GM19452 (cell line): Measurements from ENCODE around the gene DIO3.

Source experiments
- ATAC-seq: cut with Tn5 transposase; IDR thresholded peaks from one replicate; pipeline ENCODE4 v1.9.1; 2021; ENCODE audit not compliant: unreplicated experiment

DIO3 gene

GRCh38 chr14:101579372-101580080, 18.2 kb downstream of the DIO3 start:
- ATAC-seq = no peak

GRCh38 chr14:101581806-101582205, 20.5 kb downstream of the DIO3 start:
- ATAC-seq = no peak

- ATAC-seq = no peak
Measured at GRCh38 chr14:101582294-101582693, 21.0 kb downstream of the DIO3 start.

GRCh38 chr14:101583006-101583714, 21.9 kb downstream of the DIO3 start:
- no peak for ATAC-seq

DNA sequence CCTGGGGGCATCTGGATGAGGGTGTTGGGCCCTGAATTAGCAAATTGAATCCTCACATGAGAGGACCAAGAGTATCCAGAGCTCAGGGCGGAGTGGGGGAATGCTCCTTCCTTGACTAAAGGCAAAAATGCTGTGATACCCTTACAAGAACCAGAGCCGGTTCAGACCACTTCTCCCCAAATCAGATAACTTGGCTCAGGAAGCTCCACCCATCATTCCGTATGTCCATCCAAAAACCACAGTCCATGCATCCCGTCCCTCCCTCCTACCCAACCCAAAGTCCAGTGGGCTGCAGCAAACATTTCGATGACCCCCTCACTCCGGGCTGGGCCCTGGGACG, 22.4 kb downstream of the DIO3 start:
- ATAC-seq = no peak

DNA sequence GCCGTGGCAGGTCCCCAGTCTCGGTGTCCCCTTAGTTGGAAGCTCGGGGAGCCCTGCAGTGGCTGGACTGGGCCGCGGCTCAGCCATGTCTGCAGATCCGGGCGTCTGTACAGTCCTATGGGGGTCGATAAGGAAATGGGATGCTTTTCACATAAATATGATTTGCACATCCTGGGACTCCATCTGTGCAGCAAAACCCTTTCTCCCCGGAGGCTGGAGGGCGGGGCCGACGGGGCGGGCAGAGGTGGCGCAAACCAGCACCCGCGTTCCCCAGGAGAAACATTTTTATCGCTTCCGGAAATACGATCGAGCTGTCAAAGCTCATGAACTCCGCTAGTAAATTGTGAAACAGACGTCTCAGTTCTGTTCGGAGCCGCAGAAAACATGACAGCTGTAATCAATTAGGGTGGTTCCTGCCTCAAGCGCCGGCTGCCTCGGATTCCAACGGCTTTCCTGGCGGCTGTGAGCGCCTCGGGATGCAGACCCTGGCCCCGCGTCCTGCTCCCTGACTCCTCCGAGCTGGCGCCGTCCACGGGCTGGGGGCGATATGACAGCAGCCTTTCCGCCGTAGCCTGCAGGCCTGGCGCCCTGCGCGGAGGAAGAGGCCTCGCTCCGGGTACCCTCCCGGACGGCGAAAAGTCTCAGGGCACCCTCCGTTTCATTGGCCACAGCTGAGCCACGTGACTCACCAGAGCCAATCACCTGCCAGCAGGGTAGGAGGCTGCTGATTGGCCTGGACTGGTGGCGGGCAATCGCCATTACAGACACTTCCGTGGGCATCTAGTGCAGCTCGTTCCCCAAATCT, 23.0 kb downstream of the DIO3 start:
- no peak for ATAC-seq

- ATAC-seq = no peak
Measured at GRCh38 chr14:101585211-101585610, 23.9 kb downstream of the DIO3 start.

- no peak for ATAC-seq
Measured at GRCh38 chr14:101586531-101587430, 25.5 kb downstream of the DIO3 start.

GRCh38 chr14:101587441-101587911, 26.2 kb downstream of the DIO3 start:
- ATAC-seq = no peak

DNA sequence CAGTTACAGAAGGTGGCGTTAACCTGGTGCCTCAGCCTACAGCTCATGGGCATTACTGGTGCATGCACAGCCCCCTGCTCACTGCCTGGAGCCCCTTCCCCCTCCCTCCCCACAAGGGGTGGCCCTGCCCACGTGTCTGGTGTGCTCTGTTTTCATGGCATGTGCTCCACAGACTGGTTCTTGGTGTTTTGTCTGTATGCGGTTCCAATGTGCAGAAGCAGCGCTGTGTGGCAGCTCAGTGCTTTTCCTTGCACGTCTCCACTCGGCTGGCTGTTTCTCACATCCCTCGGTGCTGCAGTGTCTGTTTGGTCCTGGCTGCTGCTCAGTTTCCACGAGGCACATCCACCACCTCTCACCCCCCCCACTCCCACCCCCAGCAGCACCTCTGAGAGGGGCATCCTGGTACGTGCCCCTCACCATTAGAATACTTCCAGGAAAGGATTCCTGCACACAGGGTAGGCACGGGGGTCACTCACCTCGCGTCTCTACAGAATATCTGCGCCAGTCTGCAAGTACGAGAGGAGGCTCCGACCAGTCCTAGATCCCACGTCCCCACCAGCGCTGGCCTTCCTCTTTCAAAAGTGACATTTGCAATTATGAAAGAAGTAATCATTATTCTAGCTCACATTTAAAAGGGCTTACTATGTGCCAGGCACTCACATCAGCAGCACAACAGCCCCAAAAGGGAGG, 27.1 kb downstream of the DIO3 start:
- ATAC-seq = no peak

- no peak for ATAC-seq
Measured at GRCh38 chr14:101588990-101589389, 27.7 kb downstream of the DIO3 start.

DNA sequence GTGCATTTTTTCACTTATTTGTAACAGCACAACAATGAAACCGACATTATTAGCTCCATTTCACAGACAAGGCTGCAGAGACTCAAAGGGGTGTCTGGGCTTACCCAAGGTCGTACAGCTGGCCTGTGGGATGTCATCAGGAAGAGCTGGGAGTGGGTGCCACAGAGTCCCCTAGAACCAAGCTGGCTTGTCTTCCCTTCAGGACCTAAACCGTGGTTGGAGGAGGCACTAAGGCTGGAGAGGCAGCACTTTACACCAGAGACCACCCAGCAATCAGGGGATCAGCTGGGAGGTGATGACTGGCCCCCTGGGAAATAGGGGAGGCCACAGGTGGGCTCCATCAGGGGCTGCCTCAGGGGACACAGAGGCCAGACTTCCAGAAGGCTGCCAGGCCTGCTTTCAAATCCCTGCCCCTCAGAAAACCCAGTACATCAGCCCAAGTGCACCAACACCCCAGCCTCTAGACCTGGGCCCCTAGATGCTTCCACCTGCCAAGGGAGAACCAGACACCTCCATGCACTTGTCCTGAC, 28.3 kb downstream of the DIO3 start:
- ATAC-seq = no peak

- ATAC-seq = no peak
Measured at GRCh38 chr14:101590062-101590461, 28.8 kb downstream of the DIO3 start.

GRCh38 chr14:101590616-101591015, 29.3 kb downstream of the DIO3 start:
- no peak for ATAC-seq

- ATAC-seq = no peak
Measured at GRCh38 chr14:101591121-101591520, 29.8 kb downstream of the DIO3 start.

DNA sequence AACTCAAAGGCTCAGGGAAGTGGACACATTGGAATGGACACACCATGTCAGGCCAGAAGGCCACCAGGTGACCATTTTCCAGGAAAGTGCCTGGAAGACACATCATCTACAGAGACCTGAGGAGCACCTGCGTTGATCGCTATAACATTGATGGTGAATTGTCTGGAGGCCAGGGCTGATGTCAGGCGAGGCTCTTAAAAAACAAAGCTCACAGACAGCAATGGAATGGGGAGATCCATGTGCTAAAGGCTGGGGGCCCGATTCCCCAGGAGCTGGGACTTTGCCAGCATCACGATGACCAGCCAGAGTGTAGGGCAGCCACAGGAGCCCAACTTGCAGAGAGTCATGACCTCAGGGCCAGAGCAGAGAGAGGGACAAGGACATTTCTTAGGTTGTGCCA, 30.3 kb downstream of the DIO3 start:
- ATAC-seq = no peak

DNA sequence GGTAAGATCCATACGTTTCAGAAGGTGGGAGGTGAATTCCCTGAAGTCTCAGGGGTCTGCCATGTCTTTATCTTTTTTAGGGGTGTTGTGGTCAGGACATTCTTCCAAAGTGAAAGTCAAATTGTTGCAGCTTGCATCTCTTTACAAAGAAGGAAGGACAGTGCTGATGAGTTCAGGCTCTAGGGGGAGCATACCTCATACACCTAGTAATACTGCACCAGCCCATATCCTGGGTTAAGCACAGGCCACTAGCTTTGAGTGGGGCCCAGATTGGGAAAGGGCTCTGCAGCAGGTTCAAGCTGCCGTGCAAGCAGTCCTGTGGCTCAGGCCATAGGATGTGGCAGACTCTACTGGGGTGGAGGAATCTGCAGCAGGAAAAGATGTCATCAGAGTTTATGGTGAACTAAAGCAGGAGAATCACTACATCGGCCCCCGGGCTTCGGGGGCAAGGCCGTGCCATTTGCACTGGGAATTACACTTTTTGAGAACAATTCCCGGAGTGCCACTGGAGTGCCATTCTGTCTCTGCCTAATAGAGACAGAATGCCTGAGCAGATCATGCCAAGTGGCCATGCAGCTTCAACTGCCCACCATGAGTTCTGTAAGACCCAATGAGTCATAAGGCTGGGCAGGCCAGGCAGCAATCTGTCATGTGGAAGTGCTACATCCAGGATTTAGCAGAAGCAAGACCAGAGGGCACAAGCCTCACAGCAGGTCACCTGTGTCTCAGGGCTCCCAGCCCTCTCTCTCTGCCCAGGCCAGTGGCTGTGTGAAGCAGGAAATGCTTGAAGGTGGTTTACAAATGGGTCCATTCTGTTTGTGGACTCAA, 32.3 kb downstream of the DIO3 start:
- ATAC-seq = no peak

DNA sequence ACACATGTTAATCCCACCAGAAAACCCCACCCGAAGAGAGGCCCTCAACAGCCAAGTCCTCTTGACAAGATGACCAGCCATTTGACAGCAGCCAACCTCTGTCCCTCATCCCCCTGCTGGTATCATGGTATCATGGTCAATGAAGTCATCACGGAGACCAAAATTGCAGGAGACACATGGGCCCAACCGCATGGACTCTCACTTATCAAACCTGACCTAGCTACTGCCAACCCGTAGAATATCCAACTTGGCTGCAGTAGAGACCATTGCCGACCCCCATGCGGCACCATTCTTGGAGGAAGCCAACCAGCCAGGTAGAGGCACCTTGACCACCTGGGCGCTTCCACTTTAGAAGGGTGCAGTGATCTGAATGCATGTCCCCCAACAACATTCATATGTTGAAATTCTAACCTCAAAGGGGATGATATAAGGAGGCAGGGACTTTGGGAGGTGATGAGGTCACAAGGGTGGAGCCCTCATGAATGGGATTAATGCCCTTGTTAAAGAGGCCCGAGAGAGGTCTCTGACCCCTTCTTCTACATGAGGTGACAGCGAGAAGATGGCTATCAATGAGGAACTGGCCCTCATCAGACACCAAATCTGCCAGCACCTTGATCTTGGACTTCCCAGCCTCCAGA, 33.3 kb downstream of the DIO3 start:
- no peak for ATAC-seq

- ATAC-seq = no peak
Measured at GRCh38 chr14:101595349-101595748, 34.1 kb downstream of the DIO3 start.
